Central memory CD4-positive, alpha-beta T cell (primary cell): ENCODE results near the gene ARHGEF17.

Experiments used
- DNase-seq: peaks from one replicate; pipeline ENCODE4 v3.0.0; 2022

Gene ARHGEF17

GRCh38 chr11:73382183-73382582 lies 74.1 kb downstream of the ARHGEF17 start:
- DNase-seq, result no peak

DNA sequence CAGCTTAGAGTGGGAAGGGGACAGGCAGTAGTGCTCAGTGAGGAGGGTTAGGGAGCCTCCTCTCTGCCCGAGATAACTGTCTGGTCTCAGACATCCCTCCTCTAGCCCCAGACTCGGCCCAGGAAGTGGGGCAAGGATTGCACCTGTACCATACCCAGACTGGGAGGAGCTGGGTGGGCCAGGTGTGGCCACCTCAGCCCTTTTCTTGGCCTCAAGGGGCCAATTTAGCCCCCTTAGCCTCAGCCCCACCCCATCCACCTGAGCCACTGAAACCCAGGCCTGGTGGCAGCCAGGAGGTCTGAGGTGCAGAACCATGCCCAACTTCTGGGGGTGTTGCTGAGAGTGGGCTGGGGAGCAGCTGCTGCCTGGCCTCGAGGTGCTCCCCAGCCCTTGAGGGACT lies 74.7 kb downstream of the ARHGEF17 start:
- DNase-seq, result no peak

- no peak for DNase-seq
These were observed 75.4 kb downstream of the ARHGEF17 start for GRCh38 chr11:73383249-73384124.

- DNase-seq, result no peak
These were observed 76.0 kb downstream of the ARHGEF17 start for GRCh38 chr11:73384125-73384441.

DNA sequence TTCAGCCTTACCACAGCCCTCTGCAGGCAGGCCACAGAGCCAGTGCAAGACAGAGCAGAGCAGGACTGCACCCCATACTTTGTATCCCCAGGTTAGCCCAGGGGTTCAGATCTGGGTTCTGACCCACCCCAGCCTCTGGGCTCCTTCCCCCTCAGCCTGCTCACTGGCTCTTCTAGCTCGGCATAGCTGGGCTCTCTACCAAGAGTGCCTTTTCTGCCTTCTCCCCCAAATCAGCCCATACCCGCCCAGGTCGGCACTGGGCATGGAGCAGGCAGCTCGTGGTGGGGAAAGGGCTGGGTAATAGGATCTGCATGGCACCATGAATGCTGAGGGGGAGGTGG lies 76.4 kb downstream of the ARHGEF17 start:
- no peak for DNase-seq

- no peak for DNase-seq
These were observed 77.0 kb downstream of the ARHGEF17 start for GRCh38 chr11:73384872-73385689.

DNA sequence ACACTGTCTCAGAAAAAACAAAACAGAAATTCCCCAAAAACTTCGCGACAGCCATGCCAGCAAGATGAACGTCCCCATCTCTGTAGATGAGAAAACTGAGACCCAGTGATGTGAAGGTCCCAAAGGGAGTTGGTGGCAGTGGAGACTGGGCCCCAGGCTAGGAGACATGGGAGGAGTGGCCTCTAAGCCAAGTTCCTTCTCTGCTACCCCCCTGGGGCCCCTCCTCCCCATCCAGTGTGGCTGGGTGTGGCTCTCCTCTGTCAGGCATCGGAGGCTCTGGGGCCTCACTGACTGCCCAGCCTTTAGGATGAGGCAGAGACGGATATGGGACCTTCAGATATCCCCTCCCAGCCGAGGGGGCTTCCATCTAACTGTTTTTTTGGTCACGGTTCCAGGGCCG lies 77.9 kb downstream of the ARHGEF17 start:
- DNase-seq, result no peak

DNA sequence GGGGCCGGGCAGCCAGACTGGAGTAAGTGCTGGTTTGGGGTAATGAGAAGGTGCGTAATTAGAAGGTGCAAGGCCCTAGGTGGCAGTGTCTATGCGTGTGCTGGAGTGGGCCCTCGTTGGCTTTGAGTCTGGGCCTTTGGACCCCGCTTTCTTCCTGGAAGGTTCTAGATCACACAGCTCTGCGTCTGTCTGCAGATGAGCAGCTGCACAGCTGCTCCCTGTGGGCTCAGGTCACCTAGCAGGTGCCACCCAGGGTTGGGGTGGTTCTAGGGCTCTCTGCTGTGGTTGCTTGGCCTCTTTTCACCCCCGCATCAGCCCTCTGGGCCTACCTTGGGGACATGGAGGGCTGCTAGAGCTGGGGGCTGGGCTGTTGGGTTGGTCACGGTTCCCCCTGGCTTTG lies 78.5 kb downstream of the ARHGEF17 start:
- no peak for DNase-seq

DNA sequence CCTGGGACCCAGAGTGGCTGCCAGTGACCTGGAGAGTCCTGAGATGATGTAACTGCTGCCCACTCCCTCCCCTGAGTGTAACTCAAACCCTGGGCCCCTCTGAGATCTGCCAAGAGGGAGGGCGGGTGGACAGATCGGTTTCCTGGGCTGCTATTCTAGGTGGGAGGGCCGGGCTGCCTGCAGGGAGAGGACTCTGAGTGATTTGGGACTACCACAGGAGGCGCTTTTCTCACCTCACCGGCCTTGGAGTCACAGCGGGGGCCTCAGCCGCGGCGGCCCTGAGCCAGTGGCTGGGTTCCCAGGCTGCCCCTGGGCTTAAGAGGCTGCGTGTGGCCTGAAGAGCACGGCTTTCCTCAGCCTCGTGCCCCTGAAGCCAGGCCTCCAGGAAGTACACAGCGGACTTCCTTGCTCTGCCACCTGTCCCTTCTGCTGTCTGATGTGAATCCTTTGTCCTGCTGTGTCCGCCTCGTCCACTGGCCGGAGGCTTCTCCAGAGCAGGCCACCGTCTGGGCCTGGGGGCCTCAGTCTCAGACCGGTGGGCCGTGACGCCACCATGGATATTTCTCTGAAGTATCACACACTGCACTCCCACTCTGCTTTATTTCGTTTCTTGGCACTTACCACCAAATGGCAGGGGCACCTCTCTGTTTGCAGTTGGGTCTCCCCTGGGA lies 79.7 kb downstream of the ARHGEF17 start:
- DNase-seq, result no peak

DNA sequence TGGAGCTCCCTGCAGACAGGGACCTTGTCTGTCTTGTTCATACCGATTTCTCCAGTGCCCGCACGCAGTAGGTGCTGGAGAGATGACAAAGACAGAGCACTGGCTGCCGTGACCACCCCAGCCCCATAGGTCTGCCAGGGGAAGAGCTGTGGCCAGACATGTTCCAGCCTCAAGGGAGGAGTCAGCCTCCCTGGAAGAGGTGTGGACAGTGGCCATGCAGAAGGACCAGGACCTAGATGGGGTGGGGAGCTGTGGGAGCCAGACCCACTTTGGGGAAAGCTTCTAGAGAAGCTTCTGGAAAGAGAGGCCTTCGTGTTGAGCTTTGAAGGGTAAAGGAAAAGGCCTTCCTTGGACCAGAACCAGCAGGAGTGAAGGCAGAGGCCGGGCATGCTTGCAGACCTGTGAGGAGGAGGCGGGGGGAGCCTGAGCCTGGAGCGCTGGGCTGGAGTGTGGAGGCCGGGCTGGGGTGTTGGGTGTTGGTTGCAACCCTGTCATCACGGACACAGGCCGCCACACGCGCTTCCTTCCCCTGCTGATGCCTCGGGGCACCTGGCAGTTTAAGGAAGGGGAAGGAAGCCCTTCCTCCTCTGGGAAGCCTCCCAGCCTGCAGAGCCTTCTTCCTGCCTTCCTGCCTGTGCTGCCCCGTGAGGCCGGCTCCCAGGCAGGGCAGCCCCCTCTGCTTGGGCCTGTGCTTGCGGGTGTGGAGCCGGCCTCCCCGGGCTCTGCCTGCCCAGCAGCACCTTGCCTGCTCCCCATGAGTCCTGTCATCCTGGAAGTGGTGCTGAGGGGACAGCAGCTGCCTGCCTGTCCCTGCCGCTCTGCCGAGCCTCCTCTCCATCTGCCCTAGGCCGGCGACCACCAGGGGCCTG lies 80.4 kb downstream of the ARHGEF17 start:
- DNase-seq, result no peak

DNA sequence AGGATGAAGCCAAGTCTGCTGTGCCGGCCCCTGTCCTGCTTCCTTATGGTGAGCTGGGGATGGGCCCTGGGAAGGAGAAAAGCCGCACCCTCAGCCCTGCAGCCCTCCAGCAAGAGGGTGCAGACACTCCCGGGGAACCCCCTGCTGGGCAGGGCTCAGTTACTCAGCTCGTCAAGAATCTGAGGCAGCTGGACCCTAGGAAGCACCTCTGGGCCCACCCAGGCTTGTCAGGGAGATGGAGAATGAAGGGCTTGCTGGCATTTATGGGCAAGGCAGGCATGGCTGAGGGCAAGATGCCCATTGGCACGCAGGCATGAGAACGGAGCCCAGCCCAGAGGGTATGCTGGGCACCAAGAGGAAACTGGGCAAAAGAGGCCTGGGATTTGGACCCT lies 81.1 kb downstream of the ARHGEF17 start:
- DNase-seq, result no peak

- DNase-seq, result no peak
These were observed 81.8 kb downstream of the ARHGEF17 start for GRCh38 chr11:73389916-73390315.

DNA sequence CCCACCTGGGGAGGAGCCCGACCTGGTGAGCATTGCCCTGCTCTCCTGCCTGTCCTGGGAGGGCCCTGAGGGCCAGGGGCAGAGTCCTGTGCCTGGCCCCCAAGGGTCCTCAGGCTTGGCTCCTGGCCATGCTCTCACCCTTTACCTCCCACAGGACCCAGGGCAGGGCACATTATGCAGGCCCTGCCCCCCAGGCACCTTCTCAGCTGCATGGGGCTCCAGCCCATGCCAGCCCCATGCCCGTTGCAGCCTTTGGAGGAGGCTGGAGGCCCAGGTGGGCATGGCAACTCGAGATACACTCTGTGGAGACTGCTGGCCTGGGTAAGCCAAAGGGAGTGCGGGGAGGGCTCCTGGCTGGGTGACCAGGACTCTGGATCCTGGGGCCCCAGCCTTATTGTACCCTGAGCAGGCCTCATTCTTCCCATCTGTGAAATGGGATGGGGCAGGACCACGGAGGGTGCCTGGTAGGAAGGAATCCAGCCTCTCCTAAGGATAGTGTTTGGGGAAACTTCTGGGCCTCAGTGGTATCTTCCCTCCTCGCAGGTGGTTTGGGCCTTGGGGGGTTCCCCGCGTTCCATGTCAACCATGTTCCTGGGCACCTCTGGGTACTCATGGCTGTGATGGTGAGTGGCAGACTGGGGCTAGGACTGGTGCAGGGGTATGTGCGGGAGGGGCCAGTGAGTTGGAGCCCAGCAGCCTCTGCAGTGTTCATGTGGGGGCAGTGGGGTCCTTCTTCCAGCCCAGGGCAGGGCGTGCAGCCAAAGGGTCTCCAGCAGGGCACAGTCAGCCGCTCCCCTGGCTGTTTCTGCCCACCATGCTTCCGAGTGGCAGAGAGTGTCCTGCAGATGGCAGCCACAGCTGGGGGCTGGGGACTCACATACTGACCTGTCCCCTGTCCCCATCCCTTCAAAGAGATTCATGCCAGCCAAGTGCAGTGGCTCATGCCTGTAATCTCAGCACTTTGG lies 82.8 kb downstream of the ARHGEF17 start:
- DNase-seq, result no peak

DNA sequence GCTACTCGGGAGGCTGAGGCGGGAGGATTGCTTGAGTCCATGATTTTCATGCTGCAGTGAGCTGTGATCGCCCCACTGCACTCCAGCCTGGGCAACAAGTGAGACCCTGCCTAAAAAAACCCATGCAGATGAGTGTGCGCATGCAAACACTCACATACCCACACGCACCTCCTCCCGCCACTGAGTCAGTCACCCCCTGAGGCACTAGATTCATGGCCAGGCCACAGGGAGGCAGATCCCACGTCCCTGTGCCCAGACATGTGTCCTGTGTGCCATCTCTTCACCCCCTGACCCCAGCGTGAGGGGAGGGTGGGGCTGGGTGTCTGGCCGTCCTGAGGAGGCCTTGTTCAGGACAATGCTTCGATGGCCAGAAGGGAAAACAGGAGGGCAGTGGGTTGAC lies 83.6 kb downstream of the ARHGEF17 start:
- no peak for DNase-seq

DNA sequence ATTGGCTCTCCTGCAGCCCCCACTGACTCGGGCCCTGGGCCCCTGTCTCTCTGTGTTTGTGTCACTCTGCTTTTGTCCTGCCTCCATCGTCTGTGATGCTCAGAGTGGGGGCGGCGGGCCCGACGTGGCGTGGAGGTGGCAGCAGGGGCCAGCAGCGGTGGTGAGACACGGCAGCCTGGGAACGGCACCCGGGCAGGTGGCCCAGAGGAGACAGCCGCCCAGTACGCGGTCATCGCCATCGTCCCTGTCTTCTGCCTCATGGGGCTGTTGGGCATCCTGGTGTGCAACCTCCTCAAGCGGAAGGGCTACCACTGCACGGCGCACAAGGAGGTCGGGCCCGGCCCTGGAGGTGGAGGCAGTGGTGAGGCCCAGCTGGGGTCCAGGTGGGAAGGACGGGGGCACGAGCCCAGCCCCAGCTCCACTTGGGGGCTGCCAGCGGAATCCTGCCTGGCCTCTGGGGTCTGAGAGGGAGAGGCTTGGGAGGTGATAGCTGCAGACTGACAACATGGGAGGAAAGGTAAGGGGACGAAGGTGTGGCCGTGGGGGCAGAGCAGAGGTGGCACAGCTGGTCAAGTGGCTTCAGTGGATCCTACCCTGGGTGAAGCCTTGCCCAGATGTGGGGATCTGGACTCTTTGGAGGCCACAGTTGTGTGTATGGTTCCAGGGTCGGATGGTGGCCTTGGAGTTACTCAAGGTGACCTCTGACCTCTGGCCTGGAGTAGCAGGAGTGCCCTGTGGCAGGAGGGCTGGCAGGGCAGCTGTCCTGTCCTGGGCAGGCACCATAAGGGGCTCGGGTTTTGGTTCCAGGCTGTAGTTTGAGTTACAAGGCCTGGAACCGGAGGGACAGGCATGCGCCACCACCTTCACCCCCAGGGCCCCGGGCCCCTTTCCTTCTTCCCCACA lies 84.3 kb downstream of the ARHGEF17 start:
- no peak for DNase-seq

DNA sequence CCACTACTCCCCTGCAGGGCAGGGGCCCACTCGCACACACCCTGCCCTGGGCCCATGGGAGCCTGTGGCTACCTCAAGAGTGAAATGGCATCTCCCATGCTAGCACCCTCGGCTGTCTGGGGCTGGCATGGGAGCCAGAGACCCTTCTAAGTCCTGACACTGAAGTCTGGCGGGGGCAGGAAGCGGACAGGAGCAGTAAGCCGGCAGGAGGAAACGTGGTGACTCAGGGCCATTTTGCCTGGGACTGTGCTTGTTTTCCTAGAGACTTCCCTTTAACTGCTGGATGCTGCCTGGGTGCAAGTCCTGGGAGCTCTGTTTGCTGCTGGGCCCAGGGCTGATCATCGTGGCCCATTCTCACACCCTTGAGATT lies 84.9 kb downstream of the ARHGEF17 start:
- no peak for DNase-seq

GRCh38 chr11:73393479-73394415 lies 85.7 kb downstream of the ARHGEF17 start:
- peak; percentile 50 for DNase-seq

DNA sequence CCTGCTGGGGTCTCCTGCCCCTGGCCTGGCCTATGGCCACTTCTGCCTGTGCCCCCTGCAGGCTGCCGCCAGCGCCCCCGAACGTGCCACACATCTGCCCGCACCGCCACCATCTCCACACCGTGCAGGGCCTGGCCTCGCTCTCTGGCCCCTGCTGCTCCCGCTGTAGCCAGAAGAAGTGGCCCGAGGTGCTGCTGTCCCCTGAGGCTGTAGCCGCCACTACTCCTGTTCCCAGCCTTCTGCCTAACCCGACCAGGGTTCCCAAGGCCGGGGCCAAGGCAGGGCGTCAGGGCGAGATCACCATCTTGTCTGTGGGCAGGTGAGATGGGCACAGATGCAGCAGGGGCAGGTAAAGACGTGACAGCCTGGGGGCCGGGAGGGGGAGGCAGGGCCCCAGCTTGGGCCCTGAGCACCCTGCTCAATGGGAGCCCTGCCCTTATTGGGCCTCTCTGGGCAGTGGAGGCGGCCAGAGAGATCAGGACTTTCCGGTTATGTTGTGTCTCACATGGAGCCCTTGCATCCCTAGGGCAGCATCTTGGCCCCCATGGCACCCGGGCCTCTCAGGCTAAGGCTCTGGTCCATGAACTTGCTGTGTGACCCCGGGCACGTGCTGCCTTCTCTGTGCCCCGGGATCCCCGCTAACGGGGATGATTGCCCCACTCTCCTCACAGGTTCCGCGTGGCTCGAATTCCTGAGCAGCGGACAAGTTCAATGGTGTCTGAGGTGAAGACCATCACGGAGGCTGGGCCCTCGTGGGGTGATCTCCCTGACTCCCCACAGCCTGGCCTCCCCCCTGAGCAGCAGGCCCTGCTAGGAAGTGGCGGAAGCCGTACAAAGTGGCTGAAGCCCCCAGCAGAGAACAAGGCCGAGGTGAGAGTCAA lies 86.6 kb downstream of the ARHGEF17 start:
- DNase-seq, result no peak
